Neutrophil (primary cell): ENCODE data around the gene NFAM1.

Source experiments
- H3K27ac ChIP-seq: fragments of 200-600 bp; sonication (generic); 2 replicates; pipeline ENCODE4 v1.5.1; 2016; ENCODE audit warnings: mild to moderate bottlenecking, moderate library complexity
- H3K27me3 ChIP-seq: fragments of 200-600 bp; sonication (generic); 2 replicates; pipeline ENCODE4 v1.6.0; 2016; ENCODE audit warnings: mild to moderate bottlenecking
- H3K36me3 ChIP-seq: fragments of 200-600 bp; sonication (generic); 2 replicates; pipeline ENCODE4 v1.5.1; 2017
- H3K4me1 ChIP-seq, 2 experiments: fragments of 200-600 bp in 1 of 2; sonication (generic) in 1 of 2; 1 replicate in 1 of 2; 2 replicates in 1 of 2; pipeline versions ENCODE4 v1.5.1 to v1.6.1; 2013 to 2016; ENCODE audit warnings: low read depth in 1 of 2, low read length in 1 of 2, mild to moderate bottlenecking in 1 of 2, moderate library complexity in 1 of 2; ENCODE audit not compliant: control insufficient read depth in 1 of 2, insufficient read depth in 1 of 2
- H3K4me3 ChIP-seq, 2 experiments: fragments of 200-600 bp in 1 of 2; sonication (generic) in 1 of 2; 1 replicate in 1 of 2; 2 replicates in 1 of 2; pipeline ENCODE4 v1.5.1; 2013 to 2016; ENCODE audit warnings: low read depth in 1 of 2, low read length in 1 of 2, mild to moderate bottlenecking in 1 of 2, moderate library complexity in 1 of 2
- H3K9me3 ChIP-seq: fragments of 200-600 bp; sonication (generic); 2 replicates; pipeline ENCODE4 v1.5.1; 2016
- CTCF ChIP-seq: fragments of 200-600 bp; sonication (generic); IDR thresholded peaks from 2 replicates; pipeline ENCODE4 v1.5.1; 2016; ENCODE audit warnings: antibody characterized with exemption

NFAM1 gene

GRCh38 chr22:42365111-42365865 is 66.9 kb downstream of the NFAM1 start:
- H3K4me3 ChIP-seq, result no peak overlapping the region
- H3K27ac ChIP-seq, result no peak overlapping the region
- no peaks in the 10 kb centered on the region for H3K36me3 ChIP-seq
- peaks cover 88% of the 10 kb centered on the region for H3K27me3 ChIP-seq
- peaks cover 17 to 21% of the 10 kb centered on the region in 2 experiments for H3K4me1 ChIP-seq
- no peak for TF ChIP-seq CTCF
- H3K9me3 ChIP-seq, result no peaks in the 10 kb centered on the region

- H3K9me3 ChIP-seq, result no peaks in the 10 kb centered on the region
- H3K27me3 ChIP-seq, result peaks cover 90% of the 10 kb centered on the region
- no peak overlapping the region for H3K4me3 ChIP-seq
- no peak overlapping the region for H3K27ac ChIP-seq
- H3K4me1 ChIP-seq, result peaks cover 15 to 18% of the 10 kb centered on the region in 2 experiments
- TF ChIP-seq CTCF, result no peak
- no peaks in the 10 kb centered on the region for H3K36me3 ChIP-seq
Observed at GRCh38 chr22:42364604-42365110, 67.5 kb downstream of the NFAM1 start.

DNA sequence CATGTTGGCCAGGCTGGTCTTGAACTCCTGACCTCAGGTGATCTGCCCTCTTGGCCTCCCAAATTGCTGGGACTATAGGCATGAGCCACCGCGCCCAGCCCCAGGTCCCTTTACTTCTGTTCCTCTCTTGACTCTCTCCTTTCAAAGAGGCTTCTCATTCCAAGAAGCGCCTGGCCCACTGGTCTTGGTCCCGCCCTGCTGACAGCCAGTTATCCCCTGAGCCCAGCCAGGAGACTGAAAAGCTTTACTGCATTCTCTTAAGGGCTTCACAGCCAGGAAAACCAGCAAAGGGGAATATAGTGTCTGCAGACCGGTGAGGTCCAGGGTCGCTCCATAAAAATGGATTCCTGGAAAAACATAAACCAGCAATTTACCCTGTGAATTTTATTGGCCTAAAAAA is 68.3 kb downstream of the NFAM1 start:
- no peak overlapping the region for H3K4me3 ChIP-seq
- no peak for TF ChIP-seq CTCF
- H3K4me1 ChIP-seq, result peaks cover 10 to 11% of the 10 kb centered on the region in 2 experiments
- H3K9me3 ChIP-seq, result no peaks in the 10 kb centered on the region
- H3K27ac ChIP-seq, result no peak overlapping the region
- peaks cover 95% of the 10 kb centered on the region for H3K27me3 ChIP-seq
- H3K36me3 ChIP-seq, result no peaks in the 10 kb centered on the region

- H3K4me3 ChIP-seq, result no peak overlapping the region
- H3K4me1 ChIP-seq, result no peaks in the 10 kb centered on the region
- no peaks in the 10 kb centered on the region for H3K36me3 ChIP-seq
- H3K9me3 ChIP-seq, result no peaks in the 10 kb centered on the region
- no peak overlapping the region for H3K27ac ChIP-seq
- TF ChIP-seq CTCF, result no peak
- H3K27me3 ChIP-seq, result peaks cover 83% of the 10 kb centered on the region
Observed at GRCh38 chr22:42361523-42361922, 70.7 kb downstream of the NFAM1 start.

- H3K36me3 ChIP-seq, result no peaks in the 10 kb centered on the region
- H3K9me3 ChIP-seq, result no peaks in the 10 kb centered on the region
- H3K27ac ChIP-seq, result no peak overlapping the region
- no peaks in the 10 kb centered on the region for H3K4me1 ChIP-seq
- no peak overlapping the region for H3K4me3 ChIP-seq
- peaks cover 71% of the 10 kb centered on the region for H3K27me3 ChIP-seq
- TF ChIP-seq CTCF, result no peak
Observed at GRCh38 chr22:42360348-42360747, 71.9 kb downstream of the NFAM1 start.
